NCI-H2081 (cell line): ENCODE results near the gene CALCOCO2.
"Not testable (repeated sequence)": the region's sequence is repeated elsewhere in the genome, so short reads cannot be mapped to it uniquely, and the experiment has no call there.

Source experiments
- DNase-seq, 2 experiments: peaks; one replicate each; lab custom pipeline; 2025; lab: John Stamatoyannopoulos, UW

The CALCOCO2 gene

GRCh38 chr17:48830840-48831548 lies at the start of gene CALCOCO2:
CALCOCO2 (plus strand) TSS chr17:48831035; CDS start chr17:48841708, 10,673 bp downstream.
- peak; percentile 95 to 96 for DNase-seq

- DNase-seq = no peak
Measured at GRCh38 chr17:48787828-48788227, 43.0 kb upstream of the CALCOCO2 start.

- DNase-seq = no peak
Measured at GRCh38 chr17:48790607-48791127, 40.2 kb upstream of the CALCOCO2 start.

GRCh38 chr17:48791128-48792032 lies 39.5 kb upstream of the CALCOCO2 start:
- peak; percentile 61 to 65 for DNase-seq

- DNase-seq = no peak
Measured at GRCh38 chr17:48792033-48792798, 38.6 kb upstream of the CALCOCO2 start.

GRCh38 chr17:48795444-48796162 lies 35.2 kb upstream of the CALCOCO2 start:
- no peak for DNase-seq

GRCh38 chr17:48796163-48796522 lies 34.7 kb upstream of the CALCOCO2 start:
- DNase-seq = not testable (repeated sequence)

GRCh38 chr17:48799069-48799723 lies 31.6 kb upstream of the CALCOCO2 start:
- no peak for DNase-seq

GRCh38 chr17:48800626-48801217 lies 30.1 kb upstream of the CALCOCO2 start:
- DNase-seq = no peak

GRCh38 chr17:48804936-48805411 lies 25.9 kb upstream of the CALCOCO2 start:
- DNase-seq = peak; percentile 63 to 66

- DNase-seq = no peak
Measured at GRCh38 chr17:48809182-48809581, 21.7 kb upstream of the CALCOCO2 start.

GRCh38 chr17:48812001-48812400 lies 18.8 kb upstream of the CALCOCO2 start:
- DNase-seq = no peak

GRCh38 chr17:48814504-48814903 lies 16.3 kb upstream of the CALCOCO2 start:
- peak; percentile 31 to 46 for DNase-seq

GRCh38 chr17:48815311-48815710 lies 15.5 kb upstream of the CALCOCO2 start:
- no peak for DNase-seq

- DNase-seq = no peak
Measured at GRCh38 chr17:48816438-48816773, 14.4 kb upstream of the CALCOCO2 start.

- DNase-seq = peak; percentile 99
Measured at GRCh38 chr17:48816774-48817590, 13.9 kb upstream of the CALCOCO2 start, which contains the start of gene TTLL6. TTLL6 (minus strand) TSS chr17:48817229; CDS start chr17:48817072, 157 bp downstream.

- DNase-seq = no peak
Measured at GRCh38 chr17:48818361-48818841, 12.4 kb upstream of the CALCOCO2 start.

GRCh38 chr17:48819466-48819865 lies 11.4 kb upstream of the CALCOCO2 start:
- DNase-seq = no peak

- DNase-seq = peak in 1 of 2 experiments; percentile 36
Measured at GRCh38 chr17:48820936-48821335, 9.9 kb upstream of the CALCOCO2 start.
